Measurements from ENCODE around the gene COPS7A. TPM values are rescaled to one million over a fixed set of nuclear protein-coding genes. Genes with fewer than 3 reads are reported as not detected.

COPS7A gene
- total RNA-seq, 2 experiments from 2014 or later: 51.1 to 71.2 TPM

GRCh38 chr12:6699259-6699988, 24.4 kb upstream of the COPS7A start:
- ChIA-PET POLR2A (interaction anchor here (0.8 to 2.9 kb wide), 2 partner anchors 10 to 24 kb away, joined by 5 to 10 read pairs; partner anchors contain the start of genes COPS7A and ZNF384), CTCF (ENCODE audit: unreplicated experiment) (interaction anchor here (0.9 to 1.3 kb wide), 2 partner anchors 53 to 64 kb away, joined by 3 read pairs; partner anchors contain the start of gene MLF2)
- H3K4me2 ChIP-seq (ENCODE audit: low read length): peak overlapping the region; percentile 93
- no peaks in the 10 kb centered on the region for H4K20me1 ChIP-seq (ENCODE audit: insufficient read depth, low read length)
- BruUV-seq (replicated peaks): no TSS peak
- H3K9me2 ChIP-seq (ENCODE audit: insufficient read depth, low read length): no peaks in the 10 kb centered on the region
- no peaks in the 10 kb centered on the region for H3K9me3 ChIP-seq (ENCODE audit: low read length)
- intact Hi-C loops (cut with micrococcal nuclease; ENCODE audit: unreplicated experiment): loop anchor here (5.0 to 10.0 kb wide), 2 partner anchors 207 to 275 kb away; partner anchors contain the start of genes MRPL51 and NCAPD2
- peak overlapping the region; percentile 69 for H3K4me3 ChIP-seq (ENCODE audit: low read depth, low read length, poor library complexity, severe bottlenecking)
- H3K79me2 ChIP-seq (ENCODE audit: insufficient read depth, low read depth, low read length): peaks cover 16% of the 10 kb centered on the region; the same call in 1 of the 2 replicates
- no peak overlapping the region for H2AFZ ChIP-seq (ENCODE audit: low read length)
- DNase-seq (ENCODE audit: low spot score): no peak
- TF ChIP-seq CTCF (conservative IDR thresholded peaks at IDR 0.05; ENCODE audit: low read length): no peak
- no peak for TF ChIP-seq EZH2phosphoT487 (IDR thresholded peaks at IDR 0.05; ENCODE audit: borderline replicate concordance, low read depth, low read length)
- H3K36me3 ChIP-seq (ENCODE audit: insufficient read depth, low read length): peaks cover 5% of the 10 kb centered on the region; the same call in 1 of the 2 replicates
- H3K4me1 ChIP-seq (ENCODE audit: insufficient read depth, low read length, poor library complexity, severe bottlenecking): peaks cover 69% of the 10 kb centered on the region
- peak overlapping the region; percentile 96 for H3K27ac ChIP-seq (ENCODE audit: low read depth, low read length, poor library complexity, severe bottlenecking)

GRCh38 chr12:6699989-6700645, 23.7 kb upstream of the COPS7A start:
- H3K36me3 ChIP-seq (ENCODE audit: insufficient read depth, low read length): no peaks in the 10 kb centered on the region; the same call in 1 of the 2 replicates
- ChIA-PET POLR2A (interaction anchor here (0.8 to 2.9 kb wide), 2 partner anchors 11 to 24 kb away, joined by 5 to 10 read pairs; partner anchors contain the start of genes COPS7A and ZNF384), CTCF (ENCODE audit: unreplicated experiment) (interaction anchor here (0.6 to 0.9 kb wide), 3 partner anchors 65 to 160 kb away, joined by 3 to 14 read pairs (median 8); no protein-coding TSS in a partner anchor)
- no TSS peak for BruUV-seq (replicated peaks)
- peak overlapping the region; percentile 30; the same call in 1 of the 2 replicates for H2AFZ ChIP-seq (ENCODE audit: low read length)
- peak overlapping the region; percentile 96 for H3K27ac ChIP-seq (ENCODE audit: low read depth, low read length, poor library complexity, severe bottlenecking)
- TF ChIP-seq EZH2phosphoT487 (IDR thresholded peaks at IDR 0.05; ENCODE audit: borderline replicate concordance, low read depth, low read length) (no peak), CTCF (conservative IDR thresholded peaks at IDR 0.05; ENCODE audit: low read length) (no peak)
- H3K79me2 ChIP-seq (ENCODE audit: insufficient read depth, low read depth, low read length): peaks cover 16% of the 10 kb centered on the region; the same call in 1 of the 2 replicates
- H3K9me2 ChIP-seq (ENCODE audit: insufficient read depth, low read length): no peaks in the 10 kb centered on the region
- no peaks in the 10 kb centered on the region for H4K20me1 ChIP-seq (ENCODE audit: insufficient read depth, low read length)
- peak; percentile 59 for DNase-seq (ENCODE audit: low spot score)
- H3K4me2 ChIP-seq (ENCODE audit: low read length): peak overlapping the region; percentile 93
- peak overlapping the region; percentile 69 for H3K4me3 ChIP-seq (ENCODE audit: low read depth, low read length, poor library complexity, severe bottlenecking)
- no peaks in the 10 kb centered on the region for H3K9me3 ChIP-seq (ENCODE audit: low read length)
- H3K4me1 ChIP-seq (ENCODE audit: insufficient read depth, low read length, poor library complexity, severe bottlenecking): peaks cover 62% of the 10 kb centered on the region
- intact Hi-C loops (cut with micrococcal nuclease; ENCODE audit: unreplicated experiment): loop anchor here (5.0 to 10.0 kb wide), 2 partner anchors 208 to 275 kb away; partner anchors contain the start of genes MRPL51 and NCAPD2
